COLO829 (cell line): ENCODE data around the gene ACAA2.

Experiments
- DNase-seq: peaks from one replicate; pipeline ENCODE4 v3.0.0; 2012; ENCODE audit warnings: low spot score

ACAA2 gene

DNA sequence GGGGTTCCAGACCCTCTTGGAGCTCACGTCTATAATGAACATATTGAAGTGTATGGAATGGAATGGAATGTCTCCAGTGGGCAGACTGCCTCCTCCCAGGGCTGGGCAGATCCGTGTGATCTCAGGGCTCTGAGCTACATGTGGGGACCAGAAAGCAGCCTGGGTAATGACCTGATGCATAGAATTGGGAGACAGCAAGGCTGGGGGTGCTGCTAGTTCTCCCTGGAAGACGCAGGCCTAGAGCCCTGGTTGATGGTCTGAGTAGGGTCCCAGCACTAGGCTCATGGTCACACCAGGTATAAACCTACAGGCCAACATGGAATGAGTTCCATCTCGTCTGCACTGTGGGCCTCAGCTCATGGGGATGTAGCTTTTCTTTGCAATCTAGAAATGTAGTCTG lies 46.7 kb downstream of the ACAA2 start:
- DNase-seq = no peak

DNA sequence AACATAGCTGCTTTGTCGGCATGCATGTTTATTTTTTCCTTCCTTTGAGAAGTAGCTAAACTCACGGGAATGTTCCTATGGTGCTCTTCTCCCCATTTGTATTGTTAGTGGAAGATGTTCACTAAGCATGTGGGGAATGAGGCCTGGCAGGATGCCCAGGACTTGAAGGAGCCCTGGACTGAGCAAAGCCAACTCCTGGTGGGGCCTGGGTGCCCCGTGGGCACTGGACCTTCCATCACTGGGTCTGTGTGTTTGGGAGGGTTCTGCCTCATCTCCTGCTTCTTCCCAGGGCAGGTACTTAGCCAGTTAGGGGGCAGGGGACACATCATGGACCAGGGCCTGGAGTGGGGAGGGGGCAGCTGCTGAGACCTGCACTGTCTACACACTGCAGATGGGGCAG lies 49.3 kb downstream of the ACAA2 start:
- DNase-seq = no peak

- no peak for DNase-seq
Observed at GRCh38 chr18:49763590-49763989, 49.7 kb downstream of the ACAA2 start.

DNA sequence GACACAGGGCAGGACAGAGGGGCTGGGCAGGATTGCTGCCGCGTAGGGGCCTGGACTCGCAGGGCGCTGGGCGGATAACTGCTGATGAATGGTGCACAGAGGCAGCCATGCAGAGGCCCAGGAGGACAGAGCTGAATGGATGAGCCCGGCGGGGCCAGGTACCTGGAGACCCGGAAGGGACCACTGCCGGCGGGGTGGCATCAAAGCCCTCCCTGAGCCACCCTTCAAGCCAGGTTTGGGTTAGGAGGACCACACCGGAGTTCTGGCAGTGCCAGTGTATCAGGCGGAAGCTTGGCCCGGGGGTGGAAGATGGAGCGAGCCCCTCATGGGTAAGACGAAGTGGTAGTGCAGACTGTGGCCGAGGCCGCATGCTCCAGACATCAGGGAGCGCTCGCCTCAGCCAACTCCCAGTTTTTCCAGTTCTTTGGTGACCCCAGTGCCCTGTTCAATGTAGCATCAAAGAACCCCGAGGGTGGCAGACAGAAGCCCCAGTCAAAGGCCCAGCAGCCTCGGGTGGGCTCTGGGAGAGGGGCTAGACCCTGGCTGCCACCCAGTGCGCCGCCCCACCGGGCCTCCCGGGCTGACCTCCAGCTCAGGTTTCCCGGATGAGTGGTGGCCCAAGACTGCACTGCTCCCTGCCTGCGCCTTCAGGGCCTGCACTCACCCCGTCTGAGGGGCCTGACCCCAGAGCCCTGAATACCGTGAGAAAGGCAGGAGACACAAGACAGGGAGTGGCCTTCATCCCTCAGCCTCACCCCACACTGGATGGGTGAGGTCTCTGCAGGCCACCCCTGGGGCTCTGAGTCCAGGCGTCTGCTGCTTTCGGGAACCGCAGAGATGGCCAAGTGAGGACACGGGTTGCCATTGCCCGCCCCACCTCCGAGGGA lies 50.9 kb downstream of the ACAA2 start:
- DNase-seq = no peak

DNA sequence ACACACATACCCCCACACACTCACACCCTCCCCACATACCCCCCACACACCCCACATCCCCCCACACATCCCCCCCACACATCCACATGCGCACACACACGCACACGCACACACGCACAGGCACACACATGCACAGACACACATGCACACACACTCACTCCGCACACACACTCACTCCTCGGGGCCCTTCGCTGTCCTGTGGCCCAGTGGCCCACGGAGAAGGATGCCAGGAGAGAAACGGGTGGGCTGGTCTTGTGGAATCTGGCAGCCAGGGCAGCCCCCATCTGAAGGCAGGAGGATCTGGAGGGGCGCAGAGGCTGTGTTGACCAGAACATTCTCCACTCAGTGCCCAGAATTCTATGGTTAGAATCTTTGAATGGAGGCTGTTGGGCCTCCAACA lies 51.6 kb downstream of the ACAA2 start:
- no peak for DNase-seq

DNA sequence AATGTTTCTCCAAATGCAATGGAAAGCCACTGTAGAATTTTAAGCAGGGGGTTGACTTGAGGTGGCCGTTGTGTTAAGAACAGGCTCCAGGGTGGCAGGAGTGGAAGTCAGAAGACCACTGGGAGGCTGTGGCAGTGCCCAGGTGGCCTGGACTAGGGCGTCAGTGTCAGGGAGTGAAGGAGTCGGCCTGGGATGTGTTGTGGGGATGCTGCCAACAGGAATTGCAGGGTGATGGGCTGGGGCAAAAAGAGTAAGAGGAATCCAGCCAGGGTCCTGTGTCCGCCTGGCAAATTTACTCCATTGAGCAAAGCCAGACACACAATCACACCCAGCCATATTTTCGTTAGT lies 55.1 kb downstream of the ACAA2 start:
- DNase-seq = no peak

DNA sequence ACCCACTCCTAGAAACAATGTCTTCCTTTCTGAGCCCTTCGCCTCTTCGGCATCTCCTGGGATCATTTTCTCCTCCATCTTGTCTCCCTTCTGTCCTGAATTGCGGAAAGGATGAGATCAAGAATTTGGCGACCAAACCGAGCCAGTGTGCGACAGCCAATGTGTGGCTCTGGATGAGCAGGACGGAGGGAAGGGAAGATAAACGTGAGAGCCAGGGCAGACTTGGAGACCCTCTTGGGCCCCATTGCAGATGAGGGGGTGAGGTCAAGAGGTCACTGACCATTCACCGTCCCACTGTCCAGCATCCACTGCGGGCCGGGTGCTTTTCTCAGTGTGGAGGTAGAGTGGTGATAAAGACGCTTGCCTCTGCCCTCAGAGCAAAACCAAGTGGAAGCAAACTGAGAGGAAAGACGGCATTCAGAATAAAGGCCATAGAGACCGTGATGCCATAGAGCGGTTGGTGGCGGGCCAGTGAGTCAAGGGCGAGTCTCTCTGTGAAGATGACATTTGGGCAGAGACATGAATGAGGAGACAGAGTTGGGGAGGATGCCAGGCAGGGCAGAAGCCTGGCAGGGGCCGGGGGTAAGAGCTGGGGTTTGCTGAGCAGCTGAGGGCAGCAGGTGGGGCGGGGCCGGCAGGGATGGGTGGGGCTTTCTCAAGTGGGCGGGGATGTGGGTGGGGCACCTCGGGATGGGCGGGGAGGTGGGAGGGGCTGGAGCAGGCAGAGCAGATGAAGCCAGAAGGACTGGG lies 55.6 kb downstream of the ACAA2 start:
- no peak for DNase-seq

- DNase-seq = no peak
Observed at GRCh38 chr18:49756671-49757362, 56.5 kb downstream of the ACAA2 start.

DNA sequence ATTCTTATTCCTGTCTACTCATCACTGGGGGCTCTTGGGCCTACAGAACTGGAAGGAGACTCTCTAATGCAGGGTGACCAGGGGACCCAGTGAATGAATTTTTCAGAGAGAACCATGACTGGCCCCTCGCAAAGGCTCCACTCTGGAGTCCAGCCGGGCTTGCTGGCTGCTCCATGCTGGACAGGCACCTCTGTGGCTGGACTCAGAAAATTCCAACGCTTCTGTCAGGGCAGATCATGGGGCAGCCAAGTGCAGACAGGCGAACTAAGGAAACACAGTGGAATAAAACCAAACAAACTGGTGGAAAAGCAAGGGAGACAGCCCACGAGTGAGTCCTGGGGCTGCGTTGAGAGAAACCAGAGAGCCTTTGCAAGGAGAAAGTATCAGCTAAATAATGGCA lies 57.2 kb downstream of the ACAA2 start:
- DNase-seq = no peak

DNA sequence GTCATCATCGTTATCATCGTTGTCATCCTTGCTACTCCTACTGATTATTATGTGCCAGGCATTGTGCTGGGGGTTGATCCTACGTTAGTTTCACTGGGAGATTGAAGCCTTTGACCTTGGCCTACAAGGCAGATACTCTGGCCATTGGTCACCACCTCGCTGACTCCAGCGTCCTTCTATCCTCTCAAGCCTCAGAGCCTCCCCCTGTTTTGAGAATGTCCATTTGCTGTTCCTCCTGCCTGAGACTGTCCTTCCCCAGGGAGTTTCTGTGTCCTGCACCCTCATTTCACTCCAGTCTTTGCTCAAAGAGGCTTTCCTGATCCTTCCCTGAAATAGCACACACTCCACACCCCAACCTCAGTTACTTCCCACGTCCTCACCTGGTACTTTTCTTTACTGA lies 57.8 kb downstream of the ACAA2 start:
- no peak for DNase-seq

- no peak for DNase-seq
Observed at GRCh38 chr18:49754866-49755265, 58.5 kb downstream of the ACAA2 start.

DNA sequence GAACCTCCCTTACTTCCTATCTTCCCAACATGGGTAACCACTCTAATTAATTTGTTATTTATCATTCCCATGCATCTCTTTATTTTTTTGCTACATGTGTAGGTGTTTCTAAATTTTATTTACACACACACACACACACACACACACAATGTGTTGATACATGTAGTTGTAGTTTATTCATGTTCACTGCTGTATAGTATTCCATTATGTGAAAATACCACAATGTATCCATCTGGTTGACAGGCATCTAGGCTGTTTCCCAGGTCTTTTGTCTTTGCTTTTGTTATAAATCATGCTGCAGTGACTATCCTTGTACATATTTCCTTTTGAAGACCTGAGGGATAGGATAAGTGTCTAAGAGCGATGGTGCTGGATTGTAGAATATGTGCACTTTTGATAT lies 59.7 kb downstream of the ACAA2 start:
- DNase-seq = no peak

DNA sequence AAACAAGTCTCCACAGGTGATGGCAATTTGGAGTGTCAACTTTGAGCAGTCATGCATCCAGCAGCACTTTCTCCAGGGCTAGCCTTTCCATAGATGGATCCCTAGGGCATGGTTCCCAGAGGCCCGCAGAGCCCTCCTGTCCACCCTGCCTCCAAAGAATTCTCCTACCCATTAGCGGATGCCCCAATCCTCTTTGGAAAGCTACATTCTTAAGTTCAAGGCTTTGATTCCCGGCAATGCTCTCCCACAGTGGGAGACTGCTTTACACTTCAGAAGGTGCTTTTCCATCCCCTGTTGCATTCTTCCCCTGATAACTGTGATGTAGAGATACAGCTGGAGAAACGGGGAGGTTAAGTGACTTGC lies 61.3 kb downstream of the ACAA2 start:
- no peak for DNase-seq

DNA sequence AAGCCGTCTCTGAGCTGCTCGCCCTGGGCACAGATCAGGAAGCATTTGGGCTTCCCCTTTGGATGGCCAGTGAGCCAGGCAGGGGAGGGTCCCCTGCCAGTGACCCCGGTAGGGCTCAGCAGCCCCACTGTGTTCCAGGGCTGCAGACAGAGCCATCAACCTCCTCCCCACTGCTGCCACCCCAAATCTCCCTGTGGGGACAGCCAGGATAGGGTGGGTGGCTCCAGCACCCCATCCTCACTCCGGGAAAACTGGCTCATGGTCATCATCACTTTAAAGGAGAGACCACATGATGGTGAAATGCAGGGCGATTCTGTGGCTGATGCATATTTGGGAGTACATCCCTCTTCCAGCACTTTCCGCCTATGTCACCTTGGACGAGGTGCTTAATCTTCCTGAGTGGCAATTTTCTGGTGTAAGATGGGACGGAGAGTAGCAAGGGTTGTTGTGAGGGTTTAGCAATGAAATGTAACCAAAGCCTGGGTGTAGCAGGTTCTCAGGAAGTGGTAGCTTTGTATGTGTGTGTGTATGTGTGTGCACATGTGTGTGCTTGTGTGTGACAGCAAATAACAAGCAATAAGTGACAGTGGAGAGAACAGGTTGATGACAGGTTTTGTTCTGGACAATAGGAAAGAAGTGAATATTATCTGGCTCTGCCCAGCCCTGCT lies 61.8 kb downstream of the ACAA2 start:
- DNase-seq = no peak

GRCh38 chr18:49749563-49749962 lies 63.8 kb downstream of the ACAA2 start:
- DNase-seq = no peak

DNA sequence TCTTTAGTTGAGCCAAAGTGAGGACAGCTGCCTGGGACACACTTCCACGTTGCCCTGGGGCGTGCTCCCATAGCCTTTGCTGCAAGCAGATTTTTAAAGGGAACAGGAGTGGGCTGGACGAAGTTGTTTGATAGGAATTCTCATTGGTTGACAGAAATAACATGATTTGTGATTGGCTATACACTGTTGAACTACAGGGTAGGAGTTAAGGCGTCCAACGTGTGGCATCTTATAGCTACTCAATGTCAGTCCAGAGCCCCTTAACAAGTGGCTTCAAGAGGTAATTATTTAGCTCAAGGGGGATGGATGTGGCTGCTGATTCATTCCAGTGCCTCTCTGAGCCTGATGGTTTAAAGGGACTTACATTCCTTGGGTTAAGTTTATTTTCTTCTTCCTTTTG lies 65.5 kb downstream of the ACAA2 start:
- no peak for DNase-seq

DNA sequence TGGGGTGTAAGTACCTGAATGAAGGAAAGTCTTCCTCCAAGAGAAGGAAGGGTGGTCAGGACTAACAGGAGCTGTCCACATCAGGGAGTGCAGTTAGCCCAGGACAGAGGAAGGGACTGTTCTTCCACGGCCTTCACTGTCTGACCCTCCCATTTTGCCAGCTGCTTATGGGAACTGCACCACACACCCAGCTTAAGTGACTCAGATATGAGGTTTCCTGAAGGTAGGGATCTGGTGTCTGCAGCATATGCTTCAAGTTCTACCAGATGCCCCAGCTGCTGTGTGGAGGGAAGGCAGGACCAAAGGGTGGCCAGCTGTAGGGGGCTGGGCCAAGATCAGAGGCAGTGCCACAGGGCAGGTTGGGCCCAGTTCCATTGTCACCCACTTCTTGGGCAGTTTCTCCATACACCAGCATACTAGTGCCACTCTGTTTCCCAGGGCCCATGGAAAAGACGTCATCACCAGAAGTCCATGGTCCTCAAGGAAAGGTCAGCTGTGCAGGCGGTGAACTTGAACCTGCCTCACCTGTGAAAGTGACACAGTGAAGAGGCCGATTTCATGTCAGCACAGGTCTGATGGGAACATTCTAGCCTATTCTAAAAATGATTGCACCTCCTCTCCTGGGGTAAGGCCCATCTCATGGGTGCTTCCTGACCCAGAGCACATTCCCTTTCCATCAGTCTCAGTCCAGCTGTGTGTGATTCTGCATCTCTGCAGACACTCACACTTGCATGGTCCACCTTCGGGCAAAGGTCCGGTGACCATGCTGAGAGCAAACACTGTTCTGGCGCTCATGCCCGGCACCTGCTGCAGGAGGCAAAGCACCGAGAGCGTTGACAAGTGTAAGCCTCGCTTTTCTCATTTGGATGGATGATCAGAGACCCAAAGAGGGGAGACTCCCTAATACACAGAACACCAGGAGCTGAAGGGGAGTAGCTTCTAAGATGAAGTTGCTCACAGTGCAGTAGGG lies 68.0 kb downstream of the ACAA2 start:
- no peak for DNase-seq

- no peak for DNase-seq
Observed at GRCh38 chr18:49744376-49745008, 68.8 kb downstream of the ACAA2 start.

DNA sequence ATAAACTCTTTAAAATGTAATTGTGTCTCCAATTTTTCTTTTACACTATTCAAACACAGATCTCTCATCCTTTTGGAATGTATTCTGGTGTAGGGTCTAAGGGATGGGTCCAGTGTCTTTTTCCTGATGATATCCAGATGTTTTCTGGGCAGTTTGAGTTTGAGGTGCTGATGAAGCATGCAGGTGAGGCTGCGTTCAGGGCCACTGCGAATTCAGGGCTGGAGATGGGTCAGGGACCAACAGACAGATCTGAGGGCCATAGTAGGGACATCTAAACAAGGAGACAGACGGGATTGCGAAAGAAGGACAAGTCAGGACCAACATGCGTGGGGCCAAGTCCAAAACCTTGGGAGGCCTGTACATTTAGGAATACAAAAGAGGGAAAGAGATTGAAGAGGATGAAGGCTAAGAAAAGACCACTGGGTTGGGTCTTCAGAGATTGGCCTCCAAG lies 70.2 kb downstream of the ACAA2 start:
- no peak for DNase-seq

DNA sequence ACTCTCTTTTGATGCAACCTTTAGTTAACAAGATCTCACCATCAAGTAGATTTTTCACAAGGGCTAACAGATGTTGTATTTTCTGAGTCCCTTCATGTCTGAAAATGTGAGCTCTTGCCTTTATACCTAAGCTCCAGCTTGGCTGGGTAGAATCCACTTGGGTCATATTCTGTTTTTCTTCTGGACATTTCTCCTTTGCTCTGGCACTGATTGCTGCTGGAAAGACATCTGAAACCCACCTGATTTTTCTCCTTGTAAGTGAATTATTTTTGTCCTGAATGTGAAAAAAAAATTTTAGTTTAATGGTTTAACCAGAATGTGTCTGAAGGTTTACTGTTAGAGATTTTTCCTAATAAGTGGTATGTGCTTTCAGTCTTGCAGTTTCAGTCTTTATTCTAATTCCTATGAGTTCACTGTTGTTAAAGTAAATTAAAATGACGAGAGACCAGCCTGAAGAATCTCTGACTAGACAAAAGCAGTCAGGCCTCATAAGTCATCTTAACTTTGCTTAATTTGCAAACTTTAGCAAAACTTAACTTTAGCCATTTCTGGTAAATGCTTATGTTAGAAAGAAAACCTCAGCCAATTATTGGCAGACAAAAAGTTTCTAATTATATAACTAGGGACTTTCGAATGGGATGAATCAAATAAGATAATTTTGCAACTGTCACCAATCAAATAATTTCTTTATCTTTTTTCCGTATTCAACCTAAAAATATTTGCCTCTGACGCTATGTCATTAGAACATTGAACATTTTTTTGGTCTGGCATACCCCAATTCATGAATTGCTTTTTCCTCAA lies 70.8 kb downstream of the ACAA2 start:
- no peak for DNase-seq
